NCI-H1694 treated with DMSO at 0.1 percent for 48 hours (cell line): ENCODE measurements around the gene GM2A.
"Not testable (repeated sequence)": the region's sequence is repeated elsewhere in the genome, so short reads cannot be mapped to it uniquely, and the experiment has no call there.

Source experiments
- DNase-seq: peaks from one replicate; lab custom pipeline; 2025; lab: John Stamatoyannopoulos, UW

Gene GM2A

GRCh38 chr5:151228986-151229385, 24.0 kb upstream of the GM2A start:
- DNase-seq, result no peak

GRCh38 chr5:151230048-151230680, 22.8 kb upstream of the GM2A start:
- no peak for DNase-seq

- DNase-seq, result no peak
These were observed 21.6 kb upstream of the GM2A start for GRCh38 chr5:151231359-151231758.

- DNase-seq, result no peak
These were observed 19.3 kb upstream of the GM2A start for GRCh38 chr5:151233616-151234085.

GRCh38 chr5:151234476-151235238, 18.3 kb upstream of the GM2A start:
- no peak for DNase-seq

- DNase-seq, result not testable (repeated sequence)
These were observed 17.8 kb upstream of the GM2A start for GRCh38 chr5:151235239-151235571.

- DNase-seq, result no peak
These were observed 16.1 kb upstream of the GM2A start for GRCh38 chr5:151236888-151237287.

- no peak for DNase-seq
These were observed 15.3 kb upstream of the GM2A start for GRCh38 chr5:151237685-151238084.

- DNase-seq, result no peak
These were observed 14.7 kb upstream of the GM2A start for GRCh38 chr5:151238303-151238741.

- no peak for DNase-seq
These were observed 13.6 kb upstream of the GM2A start for GRCh38 chr5:151239237-151239861.

GRCh38 chr5:151240268-151240835, 12.6 kb upstream of the GM2A start:
- not testable (repeated sequence) for DNase-seq

GRCh38 chr5:151240924-151241635, 11.9 kb upstream of the GM2A start:
- DNase-seq, result no peak

GRCh38 chr5:151243127-151243526, 9.9 kb upstream of the GM2A start:
- DNase-seq, result no peak

GRCh38 chr5:151243564-151243963, 9.4 kb upstream of the GM2A start:
- DNase-seq, result no peak

GRCh38 chr5:151244206-151244605, 8.8 kb upstream of the GM2A start:
- DNase-seq, result no peak

GRCh38 chr5:151245680-151246219, 7.2 kb upstream of the GM2A start:
- no peak for DNase-seq

GRCh38 chr5:151248651-151249050, 4.3 kb upstream of the GM2A start:
- no peak for DNase-seq

GRCh38 chr5:151249281-151249680, 3.7 kb upstream of the GM2A start:
- no peak for DNase-seq

GRCh38 chr5:151250346-151251000, 2.5 kb upstream of the GM2A start:
- DNase-seq, result no peak

GRCh38 chr5:151251001-151251551, 1.9 kb upstream of the GM2A start:
- no peak for DNase-seq

- DNase-seq, result no peak
These were observed 1.4 kb upstream of the GM2A start for GRCh38 chr5:151251621-151252020.
